Activated CD4-positive, CD25-positive, alpha-beta regulatory T cell treated with anti-CD3 and anti-CD28 coated beads, Interleukin-2, amount 50 U/mL, for 72 hours (primary cell): Measurements from ENCODE around the gene CD83.
"Not testable (repeated sequence)": the region's sequence is repeated elsewhere in the genome, so short reads cannot be mapped to it uniquely, and the experiment has no call there.

Source experiments
- DNase-seq: peaks from one replicate; pipeline ENCODE4 v3.0.0; 2021

Gene CD83

GRCh38 chr6:14151300-14151699 lies 33.7 kb downstream of the CD83 start:
- not testable (repeated sequence) for DNase-seq

GRCh38 chr6:14151773-14152172 lies 34.2 kb downstream of the CD83 start:
- no peak for DNase-seq

- DNase-seq, result no peak
Measured at GRCh38 chr6:14153228-14153627, 35.7 kb downstream of the CD83 start.

- DNase-seq, result no peak
Measured at GRCh38 chr6:14159090-14159489, 41.5 kb downstream of the CD83 start.

- no peak for DNase-seq
Measured at GRCh38 chr6:14162826-14163225, 45.3 kb downstream of the CD83 start.

GRCh38 chr6:14165091-14165490 lies 47.5 kb downstream of the CD83 start:
- no peak for DNase-seq

GRCh38 chr6:14166839-14167238 lies 49.3 kb downstream of the CD83 start:
- DNase-seq, result no peak

GRCh38 chr6:14170128-14170527 lies 52.6 kb downstream of the CD83 start:
- no peak for DNase-seq

GRCh38 chr6:14172562-14172961 lies 55.0 kb downstream of the CD83 start:
- DNase-seq, result no peak

GRCh38 chr6:14174226-14174625 lies 56.7 kb downstream of the CD83 start:
- DNase-seq, result no peak

- no peak for DNase-seq
Measured at GRCh38 chr6:14174996-14175395, 57.4 kb downstream of the CD83 start.

GRCh38 chr6:14176429-14176828 lies 58.9 kb downstream of the CD83 start:
- DNase-seq, result no peak

GRCh38 chr6:14177413-14178082 lies 60.0 kb downstream of the CD83 start:
- no peak for DNase-seq

GRCh38 chr6:14178083-14178445 lies 60.5 kb downstream of the CD83 start:
- no peak for DNase-seq

- no peak for DNase-seq
Measured at GRCh38 chr6:14180609-14181008, 63.0 kb downstream of the CD83 start.

GRCh38 chr6:14182916-14183315 lies 65.3 kb downstream of the CD83 start:
- no peak for DNase-seq
